Measurements from ENCODE around the gene NHS. TPM values are rescaled to one million over a fixed set of nuclear protein-coding genes. Genes with fewer than 3 reads are reported as not detected.

The NHS gene
- total RNA-seq, 1 experiment from 2014 or later: 5.7 TPM

DNA sequence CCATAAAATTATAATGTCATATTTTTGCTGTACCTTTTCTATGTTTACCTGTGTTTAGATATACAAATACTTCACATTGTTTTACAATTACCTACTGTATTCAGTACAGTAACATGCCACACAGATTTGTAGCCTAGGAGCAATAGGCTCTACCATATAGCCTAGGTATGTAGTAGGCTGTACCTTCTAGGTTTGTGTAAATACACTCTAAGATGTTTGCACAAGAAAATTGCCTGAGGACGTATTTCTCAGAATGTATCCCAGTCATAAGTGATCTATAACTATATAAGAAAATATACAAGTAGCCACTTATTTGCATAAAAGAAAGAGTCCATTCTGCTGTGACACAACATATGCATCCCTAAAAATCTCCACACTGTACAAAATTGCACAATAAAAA is 326.0 kb downstream of the NHS start:
- no peak for ATAC-seq
- Histone ChIP-seq H3K9me3 (ENCODE audit: control insufficient read depth in 1 of 2, insufficient read depth in 1 of 2, low read depth in 1 of 2, low read length in 2 of 2) (no peaks in the 10 kb centered on the region), H3K9me2 (ENCODE audit: insufficient read depth) (no peaks in the 10 kb centered on the region), H3K9ac (ENCODE audit: low read length) (no peak overlapping the region), H3K4me1 (ENCODE audit: control insufficient read depth in 1 of 2, insufficient read depth in 2 of 2, low read length in 2 of 2) (no peaks in the 10 kb centered on the region), H3K79me2 (ENCODE audit: insufficient read depth, low read length) (no peaks in the 10 kb centered on the region), H4K20me1 (ENCODE audit: insufficient read depth) (no peaks in the 10 kb centered on the region), H3K27ac (ENCODE audit: low read depth, low read length) (no peak overlapping the region), H3K36me3 (ENCODE audit: control insufficient read depth in 1 of 2, insufficient read depth in 2 of 2, low read length in 2 of 2) (no peaks in the 10 kb centered on the region), H3K27me3 (ENCODE audit: insufficient read depth, low read length) (no peaks in the 10 kb centered on the region), H3K4me3 (replicated peaks in 1 of 2; ENCODE audit: low read depth in 1 of 2, low read length in 2 of 2) (no peak overlapping the region), H2AFZ (ENCODE audit: low read depth, low read length, poor library complexity, severe bottlenecking) (no peak overlapping the region), H3K4me2 (ENCODE audit: low read length) (no peak overlapping the region)
- TF ChIP-seq EGR1 (IDR thresholded peaks at IDR 0.05; ENCODE audit: low read depth) (no peak), TCF7L2 (IDR thresholded peaks at IDR 0.05; ENCODE audit: borderline replicate concordance, extremely low read depth, insufficient read depth, insufficient read length) (no peak), RAD21 (IDR thresholded peaks at IDR 0.05; ENCODE audit: low read depth) (no peak), SRF (IDR thresholded peaks at IDR 0.05; ENCODE audit: low read depth) (no peak), SIN3A (IDR thresholded peaks at IDR 0.05; ENCODE audit: low read depth) (no peak), POLR2AphosphoS5 (IDR thresholded peaks at IDR 0.05; ENCODE audit: low read depth, low read length) (no peak), JUND (IDR thresholded peaks at IDR 0.05) (no peak)
- TF ChIP-seq, protein P1, sequence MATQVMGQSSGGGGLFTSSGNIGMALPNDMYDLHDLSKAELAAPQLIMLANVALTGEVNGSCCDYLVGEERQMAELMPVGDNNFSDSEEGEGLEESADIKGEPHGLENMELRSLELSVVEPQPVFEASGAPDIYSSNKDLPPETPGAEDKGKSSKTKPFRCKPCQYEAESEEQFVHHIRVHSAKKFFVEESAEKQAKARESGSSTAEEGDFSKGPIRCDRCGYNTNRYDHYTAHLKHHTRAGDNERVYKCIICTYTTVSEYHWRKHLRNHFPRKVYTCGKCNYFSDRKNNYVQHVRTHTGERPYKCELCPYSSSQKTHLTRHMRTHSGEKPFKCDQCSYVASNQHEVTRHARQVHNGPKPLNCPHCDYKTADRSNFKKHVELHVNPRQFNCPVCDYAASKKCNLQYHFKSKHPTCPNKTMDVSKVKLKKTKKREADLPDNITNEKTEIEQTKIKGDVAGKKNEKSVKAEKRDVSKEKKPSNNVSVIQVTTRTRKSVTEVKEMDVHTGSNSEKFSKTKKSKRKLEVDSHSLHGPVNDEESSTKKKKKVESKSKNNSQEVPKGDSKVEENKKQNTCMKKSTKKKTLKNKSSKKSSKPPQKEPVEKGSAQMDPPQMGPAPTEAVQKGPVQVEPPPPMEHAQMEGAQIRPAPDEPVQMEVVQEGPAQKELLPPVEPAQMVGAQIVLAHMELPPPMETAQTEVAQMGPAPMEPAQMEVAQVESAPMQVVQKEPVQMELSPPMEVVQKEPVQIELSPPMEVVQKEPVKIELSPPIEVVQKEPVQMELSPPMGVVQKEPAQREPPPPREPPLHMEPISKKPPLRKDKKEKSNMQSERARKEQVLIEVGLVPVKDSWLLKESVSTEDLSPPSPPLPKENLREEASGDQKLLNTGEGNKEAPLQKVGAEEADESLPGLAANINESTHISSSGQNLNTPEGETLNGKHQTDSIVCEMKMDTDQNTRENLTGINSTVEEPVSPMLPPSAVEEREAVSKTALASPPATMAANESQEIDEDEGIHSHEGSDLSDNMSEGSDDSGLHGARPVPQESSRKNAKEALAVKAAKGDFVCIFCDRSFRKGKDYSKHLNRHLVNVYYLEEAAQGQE (IDR thresholded peaks at IDR 0.05; ENCODE audit: low read depth): no peak
- CTCF ChIA-PET: no interaction called here
- intact Hi-C loops (cut with micrococcal nuclease): no loop called here
- RAD21 ChIA-PET (ENCODE audit: low non-redundant PET in 1 of 2, low total read pairs in 2 of 2, uncharacterized antibody in 2 of 2, unreplicated experiment in 2 of 2): no interaction called here
- POLR2A ChIA-PET: no interaction called here
- BruUV-seq (replicated peaks): no TSS peak
- no peak for DNase-seq (ENCODE audit: low read depth, low spot score)

DNA sequence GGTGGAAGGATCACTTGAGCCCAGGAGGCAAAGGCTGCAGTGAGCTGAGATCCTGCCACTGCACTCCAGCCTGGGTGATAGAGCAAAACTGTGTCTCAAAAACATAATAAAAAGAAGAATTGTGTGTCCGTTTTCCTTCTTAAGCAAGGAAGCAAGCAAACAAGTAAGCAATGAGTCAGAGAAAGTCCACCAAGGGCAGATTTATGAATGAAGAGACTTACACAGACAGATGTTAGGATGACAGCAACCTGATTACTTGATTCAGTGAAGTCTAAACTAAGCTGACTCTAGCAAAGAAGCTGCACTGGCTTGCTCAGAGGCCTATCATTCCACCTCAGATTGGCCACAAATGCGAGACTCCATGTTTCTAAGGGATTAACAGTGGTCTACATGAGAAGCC is 328.2 kb downstream of the NHS start:
- RAD21 ChIA-PET (ENCODE audit: low non-redundant PET in 1 of 2, low total read pairs in 2 of 2, uncharacterized antibody in 2 of 2, unreplicated experiment in 2 of 2): no interaction called here
- Histone ChIP-seq H3K27me3 (ENCODE audit: insufficient read depth, low read length) (no peaks in the 10 kb centered on the region), H3K4me3 (replicated peaks in 1 of 2; ENCODE audit: low read depth in 1 of 2, low read length in 2 of 2) (no peak overlapping the region), H3K9me2 (ENCODE audit: insufficient read depth) (no peaks in the 10 kb centered on the region), H4K20me1 (ENCODE audit: insufficient read depth) (no peaks in the 10 kb centered on the region), H3K27ac (ENCODE audit: low read depth, low read length) (no peak overlapping the region), H3K4me2 (ENCODE audit: low read length) (no peak overlapping the region), H3K79me2 (ENCODE audit: insufficient read depth, low read length) (no peaks in the 10 kb centered on the region), H3K9ac (ENCODE audit: low read length) (no peak overlapping the region), H3K4me1 (ENCODE audit: control insufficient read depth in 1 of 2, insufficient read depth in 2 of 2, low read length in 2 of 2) (no peaks in the 10 kb centered on the region), H2AFZ (ENCODE audit: low read depth, low read length, poor library complexity, severe bottlenecking) (no peak overlapping the region), H3K9me3 (ENCODE audit: control insufficient read depth in 1 of 2, insufficient read depth in 1 of 2, low read depth in 1 of 2, low read length in 2 of 2) (no peaks in the 10 kb centered on the region), H3K36me3 (ENCODE audit: control insufficient read depth in 1 of 2, insufficient read depth in 2 of 2, low read length in 2 of 2) (no peaks in the 10 kb centered on the region)
- TF ChIP-seq JUND (IDR thresholded peaks at IDR 0.05): no peak
- TF ChIP-seq, protein P2, sequence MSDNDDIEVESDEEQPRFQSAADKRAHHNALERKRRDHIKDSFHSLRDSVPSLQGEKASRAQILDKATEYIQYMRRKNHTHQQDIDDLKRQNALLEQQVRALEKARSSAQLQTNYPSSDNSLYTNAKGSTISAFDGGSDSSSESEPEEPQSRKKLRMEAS (IDR thresholded peaks at IDR 0.05): no peak
- no peak for TF ChIP-seq FOSL1 (IDR thresholded peaks at IDR 0.05; ENCODE audit: low read depth)
- TF ChIP-seq POLR2A (IDR thresholded peaks at IDR 0.05; ENCODE audit: borderline replicate concordance, extremely low read depth, insufficient read depth, insufficient read length): no peak
- TF ChIP-seq ELF1 (IDR thresholded peaks at IDR 0.05; ENCODE audit: borderline replicate concordance, low read depth): no peak
- no peak for TF ChIP-seq RAD21 (IDR thresholded peaks at IDR 0.05; ENCODE audit: low read depth)
- TF ChIP-seq, protein P3, sequence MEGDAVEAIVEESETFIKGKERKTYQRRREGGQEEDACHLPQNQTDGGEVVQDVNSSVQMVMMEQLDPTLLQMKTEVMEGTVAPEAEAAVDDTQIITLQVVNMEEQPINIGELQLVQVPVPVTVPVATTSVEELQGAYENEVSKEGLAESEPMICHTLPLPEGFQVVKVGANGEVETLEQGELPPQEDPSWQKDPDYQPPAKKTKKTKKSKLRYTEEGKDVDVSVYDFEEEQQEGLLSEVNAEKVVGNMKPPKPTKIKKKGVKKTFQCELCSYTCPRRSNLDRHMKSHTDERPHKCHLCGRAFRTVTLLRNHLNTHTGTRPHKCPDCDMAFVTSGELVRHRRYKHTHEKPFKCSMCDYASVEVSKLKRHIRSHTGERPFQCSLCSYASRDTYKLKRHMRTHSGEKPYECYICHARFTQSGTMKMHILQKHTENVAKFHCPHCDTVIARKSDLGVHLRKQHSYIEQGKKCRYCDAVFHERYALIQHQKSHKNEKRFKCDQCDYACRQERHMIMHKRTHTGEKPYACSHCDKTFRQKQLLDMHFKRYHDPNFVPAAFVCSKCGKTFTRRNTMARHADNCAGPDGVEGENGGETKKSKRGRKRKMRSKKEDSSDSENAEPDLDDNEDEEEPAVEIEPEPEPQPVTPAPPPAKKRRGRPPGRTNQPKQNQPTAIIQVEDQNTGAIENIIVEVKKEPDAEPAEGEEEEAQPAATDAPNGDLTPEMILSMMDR (IDR thresholded peaks at IDR 0.05 in 2 of 3, conservative IDR thresholded peaks at IDR 0.05 in 1 of 3; ENCODE audit: borderline replicate concordance in 1 of 3, insufficient read depth in 1 of 3, low read depth in 2 of 3, low read length in 2 of 3): no peak
- DNase-seq (ENCODE audit: low read depth, low spot score): no peak
- BruUV-seq (replicated peaks): no TSS peak
- POLR2A ChIA-PET: no interaction called here
- ATAC-seq: no peak
- CTCF ChIA-PET: no interaction called here
- intact Hi-C loops (cut with micrococcal nuclease): no loop called here
